Chondrocyte (in vitro differentiated cells): ENCODE measurements around the gene RANBP17. TPM values are rescaled to one million over a fixed set of nuclear protein-coding genes. Genes with fewer than 3 reads are reported as not detected.

ENCODE experiments used
- DNase-seq: peaks from one replicate; pipeline ENCODE4 v3.0.0; 2021; ENCODE audit warnings: mixed read lengths, low spot score
- H3K27ac Mint-ChIP-seq: one replicate; pipeline ENCODE4 v1.8.0; 2021; ENCODE audit warnings: mild to moderate bottlenecking, moderate library complexity, mixed read lengths; ENCODE audit not compliant: unreplicated experiment
- H3K27me3 Mint-ChIP-seq: 2 replicates; pipeline ENCODE4 v1.8.0; 2021; ENCODE audit warnings: low read depth, mixed read lengths
- H3K36me3 Mint-ChIP-seq: 2 replicates; pipeline ENCODE4 v1.8.0; 2021; ENCODE audit warnings: low read depth, mixed read lengths
- H3K4me1 Mint-ChIP-seq: 2 replicates; pipeline ENCODE4 v1.8.0; 2021; ENCODE audit warnings: low read depth, mild to moderate bottlenecking, mixed read lengths
- H3K4me3 Mint-ChIP-seq: one replicate; pipeline ENCODE4 v1.8.0; 2021; ENCODE audit warnings: mild to moderate bottlenecking, moderate library complexity, mixed read lengths; ENCODE audit not compliant: unreplicated experiment
- H3K9me3 Mint-ChIP-seq: 2 replicates; pipeline ENCODE4 v1.8.0; 2021; ENCODE audit warnings: low read depth, mixed read lengths
- CTCF ChIP-seq: fragments of 200-600 bp; sonication (generic); IDR thresholded peaks from 2 replicates; pipeline ENCODE4 v1.5.0; 2021; ENCODE audit warnings: antibody characterized with exemption, mild to moderate bottlenecking, moderate library complexity
- total RNA-seq: library from RNA; stranded (reverse); gene quantifications from 3 replicates; pipeline ENCODE4 v1.2.1, GENCODE V29; 2021

The RANBP17 gene
- total RNA-seq, 1 donor from 2014 or later: 24.5 TPM

- no peak for TF ChIP-seq CTCF
- H3K4me3 Mint-ChIP-seq: no peak overlapping the region
These were observed 400.1 kb downstream of the RANBP17 start for GRCh38 chr5:171261904-171262303.

GRCh38 chr5:171263181-171263580 is 401.4 kb downstream of the RANBP17 start:
- no peak overlapping the region for H3K4me3 Mint-ChIP-seq
- H3K27ac Mint-ChIP-seq: no peak overlapping the region
- no peaks in the 10 kb centered on the region for H3K4me1 Mint-ChIP-seq
- peaks cover 4% of the 10 kb centered on the region for H3K36me3 Mint-ChIP-seq
- TF ChIP-seq CTCF: no peak
- no peak for DNase-seq
- H3K27me3 Mint-ChIP-seq: no peaks in the 10 kb centered on the region
- H3K9me3 Mint-ChIP-seq: no peaks in the 10 kb centered on the region

More at GRCh38 chr5:171261904-171262303, 400.1 kb downstream of the RANBP17 start:
- Mint-ChIP-seq H3K36me3 (peaks cover 4% of the 10 kb centered on the region), H3K9me3 (no peaks in the 10 kb centered on the region), H3K4me1 (no peaks in the 10 kb centered on the region), H3K27me3 (no peaks in the 10 kb centered on the region), H3K27ac (no peak overlapping the region)
- DNase-seq: no peak

GRCh38 chr5:171264843-171265242 is 403.0 kb downstream of the RANBP17 start:
- Mint-ChIP-seq H3K9me3 (no peaks in the 10 kb centered on the region), H3K27me3 (no peaks in the 10 kb centered on the region), H3K4me1 (peaks cover 12% of the 10 kb centered on the region), H3K27ac (no peak overlapping the region), H3K36me3 (peaks cover 4% of the 10 kb centered on the region), H3K4me3 (no peak overlapping the region)
- no peak for TF ChIP-seq CTCF
- no peak for DNase-seq

GRCh38 chr5:171268700-171269620 is 407.1 kb downstream of the RANBP17 start:
- H3K27me3 Mint-ChIP-seq: no peaks in the 10 kb centered on the region
- peaks cover 48% of the 10 kb centered on the region for H3K4me1 Mint-ChIP-seq
- no peak for DNase-seq
- TF ChIP-seq CTCF: no peak
- H3K4me3 Mint-ChIP-seq: no peak overlapping the region
- H3K9me3 Mint-ChIP-seq: peaks cover 5% of the 10 kb centered on the region
- H3K27ac Mint-ChIP-seq: peak overlapping the region; percentile 86
- peaks cover 4% of the 10 kb centered on the region for H3K36me3 Mint-ChIP-seq

- H3K27ac Mint-ChIP-seq: peak overlapping the region; percentile 86
- peaks cover 5% of the 10 kb centered on the region for H3K9me3 Mint-ChIP-seq
- no peak for TF ChIP-seq CTCF
- peaks cover 4% of the 10 kb centered on the region for H3K36me3 Mint-ChIP-seq
- no peak overlapping the region for H3K4me3 Mint-ChIP-seq
- H3K27me3 Mint-ChIP-seq: no peaks in the 10 kb centered on the region
- peaks cover 49% of the 10 kb centered on the region for H3K4me1 Mint-ChIP-seq
- DNase-seq: no peak
These were observed 407.9 kb downstream of the RANBP17 start for GRCh38 chr5:171269717-171270116.
